ENCODE results near the gene NMNAT2. TPM values are rescaled to one million over a fixed set of nuclear protein-coding genes. Genes with fewer than 3 reads are reported as not detected.

NMNAT2 gene
- total and polyA plus RNA-seq, 10 of the 15 experiments (the other 5 are each of a cell fraction or from before 2014, with no cell fraction given): 0.02 to 2.0 (median 0.60) TPM

DNA sequence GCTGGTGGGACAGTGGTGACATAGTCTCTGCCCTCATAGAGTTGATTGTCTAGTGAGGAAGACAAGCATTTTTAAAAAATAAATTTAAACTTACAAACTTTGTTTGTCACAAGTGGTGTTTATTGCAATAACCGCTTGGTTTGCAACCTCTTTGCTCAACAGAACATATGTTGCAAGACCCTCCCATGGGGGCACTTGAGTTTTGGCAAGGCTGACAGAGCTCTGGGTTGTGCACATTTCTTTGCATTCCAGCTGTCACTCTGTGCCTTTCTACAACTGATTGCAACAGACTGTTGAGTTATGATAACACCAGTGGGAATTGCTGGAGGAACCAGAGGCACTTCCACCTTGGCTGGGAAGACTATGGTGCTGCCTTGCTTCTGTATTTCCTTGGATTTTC lies 173.7 kb downstream of the NMNAT2 start:
- Histone ChIP-seq H4K20me1 (ENCODE audit: control insufficient read depth, insufficient read depth) (no peaks in the 10 kb centered on the region), H2AFZ (ENCODE audit: control insufficient read depth, low read depth, low read length) (no peak overlapping the region), H3K4me1 (ENCODE audit: control insufficient read depth, insufficient read depth, low read length) (no peaks in the 10 kb centered on the region), H3K27ac (ENCODE audit: control insufficient read depth, insufficient read depth) (no peak overlapping the region), H3K27me3 (replicated peaks in 1 of 2; ENCODE audit: control insufficient read depth in 2 of 2, insufficient read depth in 2 of 2, low read length in 1 of 2) (no peaks in the 10 kb centered on the region), H3K36me3 (ENCODE audit: control insufficient read depth in 2 of 2, insufficient read depth in 2 of 2, low read length in 1 of 2) (no peaks in the 10 kb centered on the region), H3K4me2 (ENCODE audit: control insufficient read depth, insufficient read depth) (no peak overlapping the region), H3K4me3 (no peak overlapping the region), H3K9me3 (replicated peaks; ENCODE audit: control insufficient read depth, insufficient read depth, low read length) (no peaks in the 10 kb centered on the region), H3K79me2 (ENCODE audit: control insufficient read depth, insufficient read depth, low read length) (no peaks in the 10 kb centered on the region), H3K9ac (ENCODE audit: control insufficient read depth, insufficient read depth, low read length) (no peak overlapping the region)
- ATAC-seq: no peak
- in situ Hi-C loops (cut with MboI): no loop called here
- DNase-seq (ENCODE audit: low read depth, low spot score): no peak
- TF ChIP-seq ZSCAN29 (IDR thresholded peaks at IDR 0.05): no peak
- no peak for TF ChIP-seq EP300 (IDR thresholded peaks at IDR 0.05; ENCODE audit: borderline replicate concordance in 1 of 2, control insufficient read depth in 1 of 2, low read depth in 2 of 2, low read length in 2 of 2)
- no peak for TF ChIP-seq POLR2AphosphoS2 (IDR thresholded peaks at IDR 0.05; ENCODE audit: low read depth, low read length)
- TF ChIP-seq NFIC (IDR thresholded peaks at IDR 0.05; ENCODE audit: low read depth, low read length): no peak
- TF ChIP-seq, protein P1, sequence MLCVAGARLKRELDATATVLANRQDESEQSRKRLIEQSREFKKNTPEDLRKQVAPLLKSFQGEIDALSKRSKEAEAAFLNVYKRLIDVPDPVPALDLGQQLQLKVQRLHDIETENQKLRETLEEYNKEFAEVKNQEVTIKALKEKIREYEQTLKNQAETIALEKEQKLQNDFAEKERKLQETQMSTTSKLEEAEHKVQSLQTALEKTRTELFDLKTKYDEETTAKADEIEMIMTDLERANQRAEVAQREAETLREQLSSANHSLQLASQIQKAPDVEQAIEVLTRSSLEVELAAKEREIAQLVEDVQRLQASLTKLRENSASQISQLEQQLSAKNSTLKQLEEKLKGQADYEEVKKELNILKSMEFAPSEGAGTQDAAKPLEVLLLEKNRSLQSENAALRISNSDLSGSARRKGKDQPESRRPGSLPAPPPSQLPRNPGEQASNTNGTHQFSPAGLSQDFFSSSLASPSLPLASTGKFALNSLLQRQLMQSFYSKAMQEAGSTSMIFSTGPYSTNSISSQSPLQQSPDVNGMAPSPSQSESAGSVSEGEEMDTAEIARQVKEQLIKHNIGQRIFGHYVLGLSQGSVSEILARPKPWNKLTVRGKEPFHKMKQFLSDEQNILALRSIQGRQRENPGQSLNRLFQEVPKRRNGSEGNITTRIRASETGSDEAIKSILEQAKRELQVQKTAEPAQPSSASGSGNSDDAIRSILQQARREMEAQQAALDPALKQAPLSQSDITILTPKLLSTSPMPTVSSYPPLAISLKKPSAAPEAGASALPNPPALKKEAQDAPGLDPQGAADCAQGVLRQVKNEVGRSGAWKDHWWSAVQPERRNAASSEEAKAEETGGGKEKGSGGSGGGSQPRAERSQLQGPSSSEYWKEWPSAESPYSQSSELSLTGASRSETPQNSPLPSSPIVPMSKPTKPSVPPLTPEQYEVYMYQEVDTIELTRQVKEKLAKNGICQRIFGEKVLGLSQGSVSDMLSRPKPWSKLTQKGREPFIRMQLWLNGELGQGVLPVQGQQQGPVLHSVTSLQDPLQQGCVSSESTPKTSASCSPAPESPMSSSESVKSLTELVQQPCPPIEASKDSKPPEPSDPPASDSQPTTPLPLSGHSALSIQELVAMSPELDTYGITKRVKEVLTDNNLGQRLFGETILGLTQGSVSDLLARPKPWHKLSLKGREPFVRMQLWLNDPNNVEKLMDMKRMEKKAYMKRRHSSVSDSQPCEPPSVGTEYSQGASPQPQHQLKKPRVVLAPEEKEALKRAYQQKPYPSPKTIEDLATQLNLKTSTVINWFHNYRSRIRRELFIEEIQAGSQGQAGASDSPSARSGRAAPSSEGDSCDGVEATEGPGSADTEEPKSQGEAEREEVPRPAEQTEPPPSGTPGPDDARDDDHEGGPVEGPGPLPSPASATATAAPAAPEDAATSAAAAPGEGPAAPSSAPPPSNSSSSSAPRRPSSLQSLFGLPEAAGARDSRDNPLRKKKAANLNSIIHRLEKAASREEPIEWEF (IDR thresholded peaks at IDR 0.05; ENCODE audit: insufficient replicate concordance, low read depth, low read length): no peak
- ChIA-PET SMC1A (ENCODE audit: uncharacterized antibody, unreplicated experiment) (no interaction called here), RAD21 (ENCODE audit: unreplicated experiment) (no interaction called here), CTCF (no interaction called here), POLR2A (interaction anchor here (0.6 kb wide), 1 partner anchor 357 kb away, joined by 3 read pairs; no protein-coding TSS in a partner anchor)
- BruUV-seq (replicated peaks): no TSS peak
- 94% methylated on average over 1 of the region's 1 CpG for WGBS (ENCODE audit: insufficient coverage, insufficient replicate concordance, low lambda C conversion rate, missing lambda C conversion rate)
- intact Hi-C loops (cut with micrococcal nuclease; ENCODE audit: unreplicated experiment): no loop called here
- FAIRE-seq: no peak

Data from GM12878 (cell line).